ENCODE data around the gene CTNNAL1.

- TF ChIP-seq CTCF (IDR thresholded peaks at IDR 0.05) = no peak
- TF ChIP-seq POLR2A (IDR thresholded peaks at IDR 0.05) = no peak
Observed at GRCh38 chr9:109020581-109021511, 7.5 kb upstream of the CTNNAL1 start.

All from testis (tissue), 2 donors.